SK-N-MC (cell line): Measurements from ENCODE around the gene MGAT5.

Experiments used
- EZH2 ChIP-seq: fragments of 200-600 bp; sonication (generic); IDR thresholded peaks from one replicate; pipeline ENCODE4 v1.6.1; 2017; ENCODE audit warnings: antibody characterized with exemption
- POLR2AphosphoS5 ChIP-seq: IDR thresholded peaks from 2 replicates; pipeline ENCODE4 v1.6.1; 2012; ENCODE audit warnings: mild to moderate bottlenecking, low read depth, low read length, borderline replicate concordance

DNA sequence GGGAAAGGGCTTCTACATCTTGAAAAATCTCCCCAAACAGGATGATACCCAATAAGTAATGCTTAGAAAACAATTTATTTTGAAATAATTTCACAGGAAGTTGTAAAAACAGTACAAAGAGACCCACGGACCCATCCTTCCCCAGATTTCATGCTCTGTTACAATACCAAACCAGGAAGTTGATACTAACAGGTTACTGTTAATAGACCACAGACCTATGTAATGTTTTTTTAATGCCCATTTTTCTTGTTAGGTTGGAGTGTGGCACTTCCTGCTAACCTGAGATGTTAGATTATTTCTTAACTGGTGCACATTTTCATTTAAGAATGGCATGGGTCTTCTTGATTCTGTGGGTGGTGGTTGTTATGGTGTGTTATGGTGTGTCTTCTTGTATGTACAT, 21.4 kb upstream of the MGAT5 start:
- TF ChIP-seq EZH2 (no peak), POLR2AphosphoS5 (no peak)
